Lower lobe of right lung (tissue), 2 donors: Measurements from ENCODE around the gene ROM1. TPM values are rescaled to one million over a fixed set of nuclear protein-coding genes. Genes with fewer than 3 reads are reported as not detected.

ENCODE experiments used
- ATAC-seq, 2 donors: fragments of 200-7000 bp; cut with Tn5 transposase; one replicate each; pipeline ENCODE4 v1.9.1; 2020 to 2022; ENCODE audit warnings: mild to moderate bottlenecking in 2 of 2, moderate library complexity in 2 of 2
- DNase-seq: peaks from one replicate; pipeline ENCODE4 v3.0.0-alpha.2; 2020
- H3K27ac ChIP-seq: fragments of 200-600 bp; one replicate; pipeline ENCODE4 v1.8.0; 2022
- H3K27me3 ChIP-seq: fragments of 200-600 bp; one replicate; pipeline ENCODE4 v1.8.0; 2022; ENCODE audit warnings: low read depth
- H3K36me3 ChIP-seq: fragments of 200-600 bp; one replicate; pipeline ENCODE4 v1.8.0; 2022; ENCODE audit warnings: mild to moderate bottlenecking
- H3K4me1 ChIP-seq: fragments of 200-600 bp; one replicate; pipeline ENCODE4 v1.8.0; 2022
- H3K4me3 ChIP-seq: fragments of 200-600 bp; one replicate; pipeline ENCODE4 v1.8.0; 2022; ENCODE audit warnings: mild to moderate bottlenecking
- H3K9me3 ChIP-seq: fragments of 200-600 bp; one replicate; pipeline ENCODE4 v1.8.0; 2022
- CTCF ChIP-seq: fragments of 200-600 bp; IDR thresholded peaks from one replicate; pipeline ENCODE4 v1.8.0; 2022; ENCODE audit warnings: antibody characterized with exemption, mild to moderate bottlenecking
- intact Hi-C: fragments of 100-400 bp; cut with DNase I; formaldehyde crosslinking; loops from one replicate; pipeline ENCODE4 v1.11.0; 2022
- total RNA-seq: library from RNA; stranded (reverse); fragmentation: NEBNext Ultra II Directional; extraction: Animal tissue kit (Norgen Biotek cat#: 25700); gene quantifications from one replicate; pipeline ENCODE4 v1.2.1, GENCODE V29; 2021
- donor health status: DM: no; HTN: yes; CAD: no; lungs with severe emphysema.

The ROM1 gene
- total RNA-seq, 1 donor from 2014 or later, result 5.6 TPM

- Histone ChIP-seq H3K4me3 (no peak overlapping the region), H3K9me3 (no peaks in the 10 kb centered on the region), H3K27me3 (no peaks in the 10 kb centered on the region), H3K36me3 (peaks cover 55% of the 10 kb centered on the region), H3K27ac (no peak overlapping the region), H3K4me1 (peaks cover 47% of the 10 kb centered on the region)
- TF ChIP-seq CTCF, result no peak
- no peak for ATAC-seq
- intact Hi-C loops, result no loop called here
- DNase-seq, result no peak
Measured at GRCh38 chr11:62595124-62595523, 17.9 kb upstream of the ROM1 start.

DNA sequence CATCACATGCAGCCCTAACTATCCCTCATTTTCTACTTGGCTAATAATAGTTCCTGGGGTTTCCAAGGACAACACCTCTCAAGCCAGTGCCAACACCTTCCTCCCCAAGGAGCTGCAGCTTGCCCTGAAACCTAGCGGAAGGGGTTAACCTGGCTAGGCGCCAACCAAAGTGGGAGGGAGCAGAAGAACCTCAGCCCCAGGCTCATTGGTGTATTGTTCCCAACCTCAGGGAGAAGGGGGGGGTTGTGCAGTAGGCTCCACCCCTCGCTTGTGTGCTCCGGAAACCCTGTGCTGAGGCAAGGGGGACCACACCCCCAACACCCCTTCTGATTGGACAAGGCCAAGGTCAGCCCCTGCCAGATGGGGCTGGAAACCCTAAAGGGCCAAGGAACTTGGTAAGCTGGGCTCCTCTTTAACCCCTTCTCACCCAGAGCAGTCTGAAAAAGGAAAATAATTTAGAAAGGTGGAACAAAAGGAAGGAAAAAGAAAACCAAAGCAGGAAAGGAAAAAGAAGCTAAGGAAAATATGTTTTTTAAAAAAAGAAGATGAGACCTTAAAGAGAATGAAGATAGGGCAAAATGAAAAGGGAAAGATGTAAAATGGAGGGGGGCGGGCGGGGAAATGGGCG lies 13.9 kb upstream of the ROM1 start:
- H3K36me3 ChIP-seq, result peaks cover 58% of the 10 kb centered on the region
- no peak for TF ChIP-seq CTCF
- no peaks in the 10 kb centered on the region for H3K9me3 ChIP-seq
- no peaks in the 10 kb centered on the region for H3K27me3 ChIP-seq
- intact Hi-C loops, result no loop called here
- peak; percentile 55 to 82 for ATAC-seq
- DNase-seq, result peak; percentile 93
- H3K4me1 ChIP-seq, result peaks cover 36% of the 10 kb centered on the region
- H3K27ac ChIP-seq, result peak overlapping the region; percentile 34
- H3K4me3 ChIP-seq, result peak overlapping the region; percentile 99

- Histone ChIP-seq H3K27ac (no peak overlapping the region), H3K27me3 (no peaks in the 10 kb centered on the region), H3K9me3 (no peaks in the 10 kb centered on the region), H3K36me3 (peaks cover 58% of the 10 kb centered on the region), H3K4me1 (peaks cover 36% of the 10 kb centered on the region), H3K4me3 (peak overlapping the region; percentile 99)
- intact Hi-C loops, result no loop called here
- TF ChIP-seq CTCF, result no peak
- ATAC-seq (no peak), DNase-seq (no peak)
Measured at GRCh38 chr11:62599901-62600300, 13.2 kb upstream of the ROM1 start.

GRCh38 chr11:62600367-62601121 lies 12.5 kb upstream of the ROM1 start:
- Histone ChIP-seq H3K27ac (peak overlapping the region; percentile 99), H3K4me1 (peaks cover 36% of the 10 kb centered on the region), H3K4me3 (peak overlapping the region; percentile 99), H3K36me3 (peaks cover 58% of the 10 kb centered on the region), H3K27me3 (no peaks in the 10 kb centered on the region), H3K9me3 (no peaks in the 10 kb centered on the region)
- no peak for DNase-seq
- no peak for ATAC-seq
- intact Hi-C loops, result no loop called here
- TF ChIP-seq CTCF, result no peak

DNA sequence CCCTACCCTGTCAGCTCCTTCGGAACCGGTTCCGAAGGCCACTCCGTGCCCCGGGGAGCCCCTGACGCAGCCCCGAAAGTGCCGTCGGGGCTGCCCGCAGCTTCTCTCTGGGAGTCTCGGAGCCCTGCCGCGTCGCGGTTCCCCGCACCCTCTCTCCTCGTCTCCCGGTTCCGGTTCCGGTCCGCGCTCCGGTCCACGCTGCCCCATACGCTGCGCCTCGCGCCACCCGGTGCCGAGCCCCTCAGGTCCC lies 12.0 kb upstream of the ROM1 start:
- Histone ChIP-seq H3K27me3 (no peaks in the 10 kb centered on the region), H3K27ac (peak overlapping the region; percentile 99), H3K4me1 (peaks cover 36% of the 10 kb centered on the region), H3K36me3 (peaks cover 58% of the 10 kb centered on the region), H3K4me3 (peak overlapping the region; percentile 99), H3K9me3 (no peaks in the 10 kb centered on the region)
- TF ChIP-seq CTCF, result no peak
- ATAC-seq (peak; percentile 38 to 61), DNase-seq (no peak)
- intact Hi-C loops, result no loop called here
